HG03521 (cell line): ENCODE measurements around the gene RECQL.
"Not testable (repeated sequence)": the region's sequence is repeated elsewhere in the genome, so short reads cannot be mapped to it uniquely, and the experiment has no call there.

Source experiments
- ATAC-seq: cut with Tn5 transposase; IDR thresholded peaks from one replicate; pipeline ENCODE4 v1.9.1; 2021; ENCODE audit warnings: mild to moderate bottlenecking, moderate library complexity; ENCODE audit not compliant: unreplicated experiment

RECQL gene

DNA sequence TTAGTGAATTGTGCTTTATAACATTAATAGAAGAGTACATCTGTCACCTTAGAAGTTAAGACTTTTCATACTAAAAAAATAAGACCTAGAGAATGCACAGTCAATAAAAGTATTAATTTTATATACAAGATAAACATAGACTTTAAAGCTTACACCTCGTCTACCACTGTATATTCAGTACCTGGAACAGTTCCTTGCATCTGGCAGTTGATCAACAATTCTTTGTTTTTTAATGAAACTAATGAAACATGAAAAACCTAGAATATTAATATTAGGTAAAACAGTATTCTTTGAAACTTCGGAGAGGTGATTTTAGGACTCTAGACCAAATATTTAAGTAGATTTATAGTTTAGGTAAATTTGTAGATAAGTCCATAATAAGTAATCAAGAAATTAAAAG lies 4.5 kb upstream of the RECQL start:
- ATAC-seq: no peak

DNA sequence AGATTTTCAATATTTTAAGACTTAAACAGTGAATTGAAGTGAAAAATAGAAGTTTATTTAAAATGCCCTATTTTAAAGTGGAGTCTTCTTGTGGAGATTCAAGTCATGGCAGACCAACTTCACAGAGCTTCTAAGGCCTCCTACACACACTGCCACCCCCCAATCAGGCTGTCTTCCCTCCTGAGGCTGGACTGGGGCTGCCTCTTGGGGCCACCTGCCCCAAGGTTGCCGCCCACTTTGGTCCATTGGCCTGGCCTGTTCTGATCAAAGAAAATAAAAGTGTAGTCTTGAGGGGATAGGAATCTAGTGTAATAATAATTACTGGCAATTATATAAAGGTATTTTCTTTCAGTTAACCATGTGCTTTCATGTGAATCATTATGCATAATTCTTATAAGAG lies 1.4 kb upstream of the RECQL start:
- ATAC-seq: no peak

DNA sequence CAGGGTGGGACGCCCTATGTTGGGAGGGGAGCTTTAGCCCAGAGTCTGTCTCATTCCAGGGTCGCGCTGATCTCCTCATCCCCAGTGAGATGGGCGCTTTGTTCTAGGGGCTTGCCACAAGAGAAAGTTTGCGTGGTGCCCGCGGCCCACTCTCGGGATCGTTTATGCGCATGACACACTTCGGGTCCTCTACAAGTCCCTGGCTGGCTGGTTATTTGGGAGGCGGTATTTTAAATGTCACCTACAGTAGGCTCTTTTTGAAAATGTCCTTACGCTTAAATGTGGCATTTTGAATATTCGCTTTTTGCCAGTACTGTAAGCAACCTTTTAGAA lies 695 bp upstream of the RECQL start:
- peak; percentile 1 for ATAC-seq

DNA sequence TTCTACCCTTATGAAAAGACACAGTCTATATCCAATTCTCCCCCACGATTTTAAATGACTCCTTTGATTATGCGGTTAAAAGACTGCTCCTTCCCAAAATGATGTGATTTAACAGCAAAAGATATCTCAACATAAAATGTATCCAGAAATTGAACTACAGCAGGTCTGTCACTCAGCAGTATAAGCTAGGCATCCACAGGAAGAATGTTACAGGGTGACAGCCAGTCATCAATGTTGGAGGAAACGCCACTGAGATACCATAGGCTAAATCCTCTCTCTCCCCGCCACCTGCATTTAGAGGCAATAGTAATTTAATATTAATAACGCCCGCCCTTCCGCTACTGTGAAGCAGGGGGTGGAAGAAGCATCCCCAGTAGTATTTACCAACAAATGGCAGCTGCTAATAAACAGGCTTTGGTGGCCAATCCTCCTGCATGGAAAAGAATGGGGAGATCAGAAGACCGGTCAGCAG lies 613 bp downstream of the RECQL start:
- ATAC-seq: no peak

DNA sequence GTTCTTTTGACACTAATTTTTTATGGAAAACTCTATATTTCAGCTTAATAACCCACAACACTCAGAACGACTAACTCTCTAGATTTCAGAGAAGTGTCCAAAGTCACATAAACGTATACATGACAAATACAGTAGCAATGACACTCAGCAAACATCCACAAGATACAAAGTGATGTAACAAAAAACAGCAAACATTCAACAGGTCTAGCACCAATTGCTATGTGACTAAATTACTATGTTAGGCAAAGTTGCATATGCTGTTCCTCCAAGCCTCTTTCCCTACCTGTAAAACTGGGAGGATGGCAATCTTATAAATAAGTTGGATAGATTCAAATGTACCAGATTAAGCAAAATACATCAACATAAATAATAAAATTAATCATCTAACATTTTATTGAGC lies 1.7 kb downstream of the RECQL start:
- no peak for ATAC-seq

DNA sequence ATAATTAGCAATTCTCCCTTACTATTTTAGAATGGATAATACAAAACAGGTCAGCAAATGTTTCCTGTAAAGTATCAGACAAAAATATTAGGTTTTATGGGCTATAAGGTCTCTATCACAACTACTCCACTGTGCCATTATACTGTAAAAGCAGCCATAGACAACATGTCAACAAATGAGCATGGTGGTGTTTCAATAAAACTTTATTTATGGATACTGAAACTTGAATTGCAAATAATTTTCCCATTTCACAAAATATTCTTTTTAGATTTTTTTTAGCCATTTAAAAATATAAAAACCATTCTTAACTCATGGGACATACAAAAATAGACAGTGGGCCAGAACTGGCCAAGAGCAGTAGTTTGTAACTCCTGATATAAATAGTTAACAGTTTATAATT lies 15.4 kb downstream of the RECQL start:
- ATAC-seq: no peak

DNA sequence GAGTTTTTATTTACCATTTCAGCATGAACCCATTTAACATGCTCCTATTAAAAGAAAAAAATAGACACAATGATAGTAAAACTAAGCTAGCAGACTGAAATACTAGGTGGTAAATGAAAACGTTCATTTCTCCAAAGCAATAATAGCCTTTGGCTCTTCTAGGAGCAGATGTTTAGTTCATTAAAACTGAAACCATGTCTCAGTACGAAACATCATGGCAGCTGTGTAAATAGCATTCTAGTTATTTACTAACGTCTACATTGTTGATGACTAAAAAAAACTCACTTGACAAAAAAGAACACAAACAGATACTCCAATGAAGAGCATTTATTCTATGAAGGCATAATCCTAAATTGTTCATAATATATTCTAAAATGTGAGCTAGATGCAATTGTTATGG lies 17.9 kb downstream of the RECQL start:
- no peak for ATAC-seq

DNA sequence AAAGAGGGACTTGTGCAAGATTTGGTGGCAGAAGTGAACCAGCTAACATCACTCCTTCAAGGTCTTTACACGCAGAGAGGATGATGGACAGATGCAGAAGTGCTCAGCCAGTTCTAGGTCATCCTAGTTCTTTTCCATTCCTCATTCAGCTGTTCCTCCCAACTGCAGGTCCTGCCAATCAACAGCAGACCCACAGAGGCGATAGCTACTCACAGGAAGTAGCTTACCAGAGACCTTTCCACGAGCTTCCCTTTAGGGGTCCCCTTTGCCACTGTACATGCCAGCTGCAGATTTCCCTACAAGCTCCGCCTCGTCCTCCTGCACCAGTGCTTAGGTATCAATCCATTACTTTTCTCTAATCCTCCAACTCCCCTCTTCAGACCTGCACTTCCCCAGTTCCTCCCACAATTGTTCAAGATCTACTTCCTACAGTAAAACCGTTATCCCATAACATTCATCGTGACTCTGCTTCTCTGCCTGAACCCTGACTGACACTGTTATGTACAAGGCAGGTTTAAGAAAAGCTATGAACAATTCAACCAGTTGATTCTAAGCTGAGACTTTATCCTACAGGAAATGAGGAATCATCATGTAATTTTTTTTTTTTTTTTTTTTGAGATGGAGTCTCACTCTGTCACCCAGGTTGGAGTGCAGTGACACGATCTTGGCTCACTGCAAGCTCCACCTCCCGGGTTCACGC lies 22.5 kb downstream of the RECQL start:
- no peak for ATAC-seq

DNA sequence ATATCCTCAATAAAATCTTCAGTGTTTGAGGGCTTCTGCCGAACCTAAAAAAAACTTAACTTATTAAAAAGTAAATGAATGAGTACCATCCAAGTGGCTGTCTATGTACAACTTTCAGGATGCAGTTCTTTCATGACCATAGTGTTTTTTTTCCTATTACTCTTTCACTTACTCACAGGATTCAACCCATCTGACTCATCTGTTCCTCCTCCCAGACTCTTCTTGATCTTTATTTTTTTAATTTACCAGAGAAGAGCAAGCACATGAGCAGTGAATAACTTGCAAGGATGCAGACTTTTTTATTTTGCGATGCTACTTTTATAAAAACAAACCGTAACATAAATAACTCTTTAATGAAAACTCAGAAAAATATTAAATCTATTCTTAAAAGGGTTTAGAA lies 24.5 kb downstream of the RECQL start:
- no peak for ATAC-seq

DNA sequence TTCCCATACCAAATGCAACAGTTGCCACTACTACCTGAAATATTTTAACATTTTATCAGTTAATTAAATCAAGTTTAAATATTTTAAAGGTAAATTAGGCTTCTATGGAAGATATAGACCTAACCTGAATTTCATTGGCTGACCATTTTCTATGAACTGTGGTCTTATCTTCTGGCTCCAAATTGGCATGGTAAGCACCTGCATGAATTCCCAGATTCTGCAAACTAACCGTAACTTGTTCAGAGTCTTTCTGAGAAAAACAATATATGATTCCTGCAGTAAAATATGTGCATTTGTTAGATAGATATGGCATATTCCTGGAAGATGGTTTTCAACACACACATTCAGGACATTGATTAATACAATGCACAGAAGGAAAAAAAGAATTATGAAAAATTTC lies 25.9 kb downstream of the RECQL start:
- ATAC-seq: no peak

DNA sequence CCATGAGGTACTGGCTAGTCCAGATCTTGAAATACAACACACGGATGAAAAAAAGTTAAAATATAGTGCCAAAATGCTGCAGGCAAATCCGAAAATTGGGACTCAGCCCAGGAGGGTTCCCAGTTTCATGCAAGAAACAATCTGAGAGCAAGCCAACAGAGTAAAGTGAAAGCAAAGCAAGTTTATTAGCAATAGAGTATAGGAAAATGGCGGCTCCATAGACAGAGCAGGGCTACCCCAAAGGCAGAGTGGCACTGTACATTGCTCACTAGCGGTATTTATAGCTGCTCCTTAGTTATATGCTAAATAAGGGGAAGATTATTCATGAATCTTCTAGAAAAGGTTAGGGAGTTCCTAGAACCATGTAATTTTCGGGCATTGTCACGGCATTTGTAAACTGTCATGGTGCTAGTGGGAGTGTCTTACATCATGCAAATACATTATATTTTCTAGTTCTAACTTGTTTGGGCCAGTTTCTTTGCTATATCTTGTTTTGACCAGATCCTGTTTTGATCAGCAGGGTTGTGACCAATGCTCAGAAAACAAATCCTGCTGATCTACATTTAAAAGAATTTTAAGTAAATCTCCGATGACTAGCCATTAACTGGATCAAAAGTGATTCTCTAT lies 29.1 kb downstream of the RECQL start:
- no peak for ATAC-seq

DNA sequence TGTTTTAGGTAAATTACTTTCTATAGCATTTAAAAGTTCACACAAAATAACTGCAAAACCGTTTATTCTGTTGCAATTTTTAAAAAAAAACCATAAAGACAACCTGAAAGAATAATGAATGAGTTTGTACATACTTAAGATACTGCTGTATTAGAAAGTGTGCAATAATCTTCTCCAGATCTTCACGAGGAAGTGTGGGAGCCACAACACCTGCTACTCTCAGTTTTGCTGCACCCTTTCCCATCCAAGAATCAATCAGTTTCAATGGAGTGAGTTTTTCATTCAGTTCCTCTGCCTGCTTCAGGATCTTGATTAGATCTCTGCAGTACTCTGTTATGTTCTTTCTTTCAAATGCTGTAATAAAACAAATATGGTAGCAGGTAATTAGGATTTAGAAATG lies 30.1 kb downstream of the RECQL start:
- no peak for ATAC-seq

DNA sequence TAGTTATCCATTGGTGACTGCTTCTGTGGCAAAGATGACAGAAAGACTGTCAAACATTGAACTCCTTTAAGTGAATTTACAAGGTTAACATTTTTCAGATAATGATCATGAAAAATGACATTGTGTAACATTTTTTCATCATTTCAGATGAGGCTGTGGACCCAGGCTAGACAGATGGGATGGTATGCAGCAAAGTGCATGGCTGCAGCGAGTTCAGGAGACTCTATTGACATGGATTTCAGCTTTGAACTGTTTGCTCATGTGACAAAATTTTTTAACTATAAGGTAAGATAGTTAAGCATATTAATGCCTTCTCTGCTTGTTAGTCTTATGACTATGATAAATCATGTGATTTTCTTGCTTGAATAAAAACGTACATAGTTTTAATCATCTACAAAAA lies 34.1 kb downstream of the RECQL start:
- not testable (repeated sequence) for ATAC-seq

DNA sequence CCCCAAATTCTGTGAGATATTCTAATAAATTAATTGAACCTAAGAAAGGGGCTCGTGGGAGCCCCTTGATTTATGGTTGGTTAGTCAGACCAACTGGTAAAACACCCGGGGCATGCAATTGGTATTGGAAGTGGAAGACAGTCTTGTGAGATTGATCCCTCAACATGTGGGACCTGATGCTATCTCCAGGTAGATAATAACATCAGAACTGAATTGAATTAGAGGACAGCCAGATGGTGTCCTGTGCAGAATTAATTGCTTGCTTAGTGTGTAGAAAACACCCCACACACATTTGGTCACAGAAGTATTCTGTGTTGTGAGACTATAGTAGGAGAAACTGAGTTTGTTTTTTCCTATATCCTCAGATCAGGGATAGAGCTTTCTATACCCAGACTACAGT lies 42.0 kb downstream of the RECQL start:
- ATAC-seq: no peak

DNA sequence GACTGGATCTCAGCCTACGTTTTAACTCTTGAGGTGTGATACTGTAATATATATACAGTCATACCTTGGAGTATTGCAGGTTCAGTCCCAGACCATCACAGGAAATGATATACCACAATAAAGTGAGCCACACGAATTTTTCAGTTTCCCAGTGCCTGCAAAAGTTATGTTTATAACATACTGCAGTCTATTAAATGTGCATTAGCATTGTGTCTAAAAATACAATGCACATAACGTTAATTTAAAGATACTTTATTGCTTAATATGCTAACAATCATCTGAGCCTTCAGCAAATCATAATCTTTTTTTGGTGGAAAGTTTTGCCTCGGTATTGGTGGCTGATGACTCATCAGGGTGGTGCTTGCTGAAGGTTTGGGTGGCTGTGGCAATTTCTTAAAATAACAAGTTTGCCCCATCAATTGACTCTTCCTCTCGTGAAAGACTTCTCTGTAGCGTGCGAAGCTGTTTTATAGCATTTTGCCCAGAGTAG lies 45.1 kb downstream of the RECQL start:
- ATAC-seq: no peak

DNA sequence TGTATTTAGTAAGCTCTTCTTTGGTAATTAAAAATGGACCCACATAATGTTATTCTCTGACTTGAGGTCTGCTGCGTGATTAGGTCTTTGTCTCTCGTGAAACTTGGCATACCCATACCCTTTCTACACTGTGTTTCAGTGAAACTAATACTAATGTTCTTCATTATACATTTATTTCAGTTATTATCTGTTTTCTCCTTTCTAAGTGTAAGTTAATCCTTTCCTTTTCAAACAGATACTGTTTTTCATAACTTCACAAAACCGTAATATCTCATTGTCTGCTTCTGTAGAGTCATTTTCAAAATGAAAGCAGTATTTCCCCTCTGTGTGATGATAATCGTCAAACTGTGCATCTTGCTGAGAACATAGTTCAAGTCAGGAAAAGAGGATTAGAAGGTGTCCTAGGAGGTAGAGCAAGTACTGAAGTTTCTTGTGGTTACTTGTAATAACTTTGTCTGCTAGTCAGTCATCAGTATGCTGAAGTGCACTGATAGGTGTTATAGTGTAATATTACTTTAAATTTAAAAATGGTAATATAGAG lies 48.1 kb downstream of the RECQL start:
- ATAC-seq: no peak

DNA sequence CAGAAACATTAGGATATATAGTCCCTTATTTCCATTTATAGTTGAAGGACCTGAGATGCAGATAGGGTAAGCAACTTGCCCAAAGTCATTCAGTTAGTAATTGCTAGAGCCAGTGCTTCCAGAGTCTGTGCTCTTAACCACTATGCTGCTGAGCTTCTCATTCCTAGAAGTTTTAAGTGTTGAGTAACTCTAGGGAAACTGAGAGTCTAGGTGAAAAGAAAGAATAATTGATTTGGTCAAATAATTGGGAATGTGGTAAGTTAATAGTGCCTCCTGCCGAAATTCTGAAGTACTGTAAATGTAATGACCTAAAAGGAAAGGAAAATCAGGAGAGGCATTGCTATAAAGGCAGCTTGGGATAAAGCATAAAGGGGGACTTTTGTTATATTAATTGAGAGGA lies 49.9 kb downstream of the RECQL start:
- ATAC-seq: no peak

DNA sequence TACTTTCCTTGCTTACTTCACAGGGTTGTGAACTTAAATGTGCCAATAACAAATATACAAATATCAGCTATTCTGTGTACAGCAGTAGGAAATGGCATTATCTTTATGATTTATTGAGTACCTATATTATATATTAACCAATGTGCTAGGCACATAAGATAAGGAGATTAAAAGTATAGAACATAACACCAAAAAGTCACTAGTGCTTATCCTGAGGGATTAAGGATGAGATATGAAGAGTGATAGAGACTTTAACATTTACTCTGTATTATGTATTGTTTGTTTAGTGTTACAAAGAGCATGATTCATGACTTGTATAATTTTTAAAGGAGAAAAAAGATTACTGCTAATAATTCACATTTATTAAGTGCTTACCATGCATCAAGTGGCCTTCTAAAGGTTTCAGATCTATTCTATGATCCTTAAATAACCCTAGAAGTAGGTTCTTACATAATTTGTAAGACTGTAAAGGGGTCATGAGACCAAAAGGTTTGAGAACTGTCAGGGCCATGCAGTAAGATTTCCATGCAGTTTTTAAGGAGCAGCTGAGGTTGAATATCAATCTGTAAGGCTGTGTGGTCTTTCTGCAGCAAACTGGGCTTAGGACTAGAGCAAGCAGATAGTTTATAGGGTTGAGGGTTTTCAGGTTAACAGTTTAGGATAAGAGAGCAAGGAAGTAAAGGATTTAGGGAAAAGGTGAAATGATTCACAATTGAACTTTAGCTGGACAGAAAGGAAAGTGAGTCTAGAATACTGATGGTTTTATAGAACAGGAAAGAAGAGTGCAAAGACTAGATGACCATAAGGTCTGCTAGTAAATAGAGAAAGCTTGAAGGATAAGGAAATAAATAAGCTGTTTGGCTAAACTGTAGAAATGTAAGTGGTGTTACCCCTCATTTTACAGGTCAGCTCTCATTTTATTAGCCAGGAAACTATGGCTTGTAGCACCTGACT lies 57.0 kb downstream of the RECQL start:
- no peak for ATAC-seq

DNA sequence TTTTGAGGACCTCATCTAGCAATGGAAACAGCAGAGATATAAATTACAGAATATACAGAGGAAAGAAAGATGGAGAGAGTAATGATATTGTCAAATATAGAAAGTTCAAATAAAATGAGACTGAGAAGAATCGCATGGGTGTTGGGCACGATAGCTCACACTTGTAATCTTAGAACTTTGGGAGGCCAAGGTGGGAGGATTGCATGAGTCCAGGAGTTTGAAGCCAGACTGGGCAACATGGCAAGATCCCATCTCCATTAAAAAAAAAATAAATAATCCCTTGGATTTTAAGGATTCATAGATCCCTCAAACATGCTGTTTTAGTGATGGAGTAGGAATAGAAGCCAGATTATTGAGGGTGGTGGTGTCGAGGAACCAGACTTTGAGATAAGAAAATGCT lies 62.1 kb downstream of the RECQL start:
- ATAC-seq: no peak

DNA sequence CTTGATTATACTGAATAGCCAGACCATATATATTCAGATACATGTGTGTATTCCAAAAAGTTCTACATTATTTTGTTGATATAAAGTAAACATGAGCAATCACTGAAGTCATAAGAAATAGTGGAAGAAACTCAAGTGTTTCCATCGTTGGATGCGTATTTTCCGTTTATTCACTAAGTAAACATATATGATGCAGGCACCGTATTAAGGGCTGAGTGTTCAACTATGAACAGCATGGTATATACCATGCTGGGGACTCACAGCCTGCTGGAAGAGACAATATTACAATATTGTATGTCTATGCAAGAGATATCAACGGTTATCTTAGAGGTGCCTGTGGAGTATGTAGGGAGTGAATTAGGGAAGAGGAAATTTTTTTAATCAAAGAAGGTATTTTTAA lies 62.8 kb downstream of the RECQL start:
- ATAC-seq: no peak

DNA sequence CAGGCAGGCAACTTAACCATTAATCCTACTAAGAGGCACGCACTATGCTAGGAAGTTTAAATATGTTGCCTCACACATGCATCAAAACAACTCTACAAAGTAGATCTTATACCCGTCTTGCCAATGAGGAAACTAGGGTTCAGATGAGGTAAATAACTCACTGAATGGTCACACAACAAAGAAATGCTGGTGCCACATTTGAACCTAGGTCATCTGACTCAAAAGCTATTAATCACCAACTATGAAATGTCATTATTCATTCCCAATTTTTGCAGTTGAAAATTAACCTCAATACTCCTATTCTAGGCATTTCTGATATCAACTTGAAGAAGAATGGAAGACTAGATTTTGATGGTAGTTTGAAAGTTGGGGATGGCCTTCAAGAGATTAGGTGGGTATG lies 66.7 kb downstream of the RECQL start:
- no peak for ATAC-seq
